GM18517 (cell line): ENCODE measurements around the gene CFAP46.
"Not testable (repeated sequence)": the region's sequence is repeated elsewhere in the genome, so short reads cannot be mapped to it uniquely, and the experiment has no call there.

ENCODE experiments used
- ATAC-seq: cut with Tn5 transposase; IDR thresholded peaks from one replicate; pipeline ENCODE4 v1.9.1; 2021; ENCODE audit warnings: mild to moderate bottlenecking, moderate library complexity; ENCODE audit not compliant: unreplicated experiment

Gene CFAP46

DNA sequence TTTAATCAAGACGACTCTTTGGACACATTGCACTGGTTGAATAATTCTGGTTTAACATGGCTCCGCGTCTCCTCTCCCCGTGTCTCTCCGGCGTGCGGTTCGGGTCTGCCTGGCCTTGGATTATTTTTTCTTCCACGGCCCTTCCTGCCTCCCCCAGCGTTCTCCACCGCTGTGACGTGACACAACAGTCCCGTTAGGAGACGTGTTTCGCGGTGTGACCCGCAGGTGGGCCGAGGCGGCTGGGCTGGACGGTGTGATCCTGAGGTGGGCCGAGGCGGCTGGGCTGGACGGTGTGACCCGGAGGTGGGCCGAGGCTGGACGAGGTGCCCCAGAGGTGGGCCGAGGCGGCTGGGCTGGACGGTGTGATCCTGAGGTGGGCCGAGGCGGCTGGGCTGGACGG, 144.4 kb downstream of the CFAP46 start:
- not testable (repeated sequence) for ATAC-seq

GRCh38 chr10:132796846-132797245, 145.5 kb downstream of the CFAP46 start:
- no peak for ATAC-seq

DNA sequence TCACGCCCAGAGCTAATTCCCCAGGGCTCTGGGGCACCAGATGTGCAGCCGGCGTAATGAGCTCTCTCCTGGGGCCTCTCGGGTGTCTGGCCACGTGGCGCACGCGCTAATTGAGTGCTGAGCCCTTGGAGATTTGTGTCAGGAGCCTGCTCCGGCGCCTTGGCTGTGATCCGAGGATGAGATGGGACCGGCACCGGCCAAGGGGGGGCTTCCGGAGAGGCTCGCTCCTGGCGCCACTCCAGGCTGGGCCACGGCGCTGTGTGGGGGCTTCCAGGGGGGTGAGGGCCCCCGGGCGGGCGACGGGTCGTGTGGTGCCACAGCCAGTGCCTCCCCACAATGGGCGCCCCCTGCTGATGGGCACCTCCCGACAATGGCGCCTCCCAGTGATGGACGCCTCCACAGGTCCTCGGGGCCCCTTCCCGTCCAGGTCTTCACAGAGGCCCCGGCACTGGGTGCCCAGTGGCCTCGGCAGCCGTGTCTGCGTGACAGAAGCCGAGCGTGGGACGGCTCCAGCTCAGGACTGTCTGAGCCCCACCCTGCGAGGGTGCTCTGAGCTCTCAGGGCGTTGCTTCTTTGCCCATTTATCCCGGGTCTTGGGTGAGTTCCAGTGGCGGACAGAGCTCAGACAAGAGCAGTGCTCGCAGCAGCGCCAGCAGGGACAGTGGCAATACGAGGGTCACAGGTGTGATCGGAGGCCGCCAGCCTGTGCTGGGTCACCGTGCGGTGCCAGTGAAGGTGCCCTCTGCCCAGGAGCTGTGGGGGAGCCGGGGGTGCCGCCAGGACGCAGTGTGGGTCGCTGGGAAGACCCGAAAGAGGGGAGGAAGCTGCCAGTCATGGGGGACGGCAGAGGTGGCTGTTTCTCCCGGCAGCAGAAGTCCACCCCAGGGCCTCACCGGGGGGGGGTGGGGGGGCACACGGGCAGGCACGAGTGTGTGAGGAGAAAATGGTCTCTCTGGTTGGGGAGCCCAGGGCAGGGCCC, 148.2 kb downstream of the CFAP46 start:
- ATAC-seq = no peak

GRCh38 chr10:132793213-132793612, 149.2 kb downstream of the CFAP46 start:
- ATAC-seq = no peak

DNA sequence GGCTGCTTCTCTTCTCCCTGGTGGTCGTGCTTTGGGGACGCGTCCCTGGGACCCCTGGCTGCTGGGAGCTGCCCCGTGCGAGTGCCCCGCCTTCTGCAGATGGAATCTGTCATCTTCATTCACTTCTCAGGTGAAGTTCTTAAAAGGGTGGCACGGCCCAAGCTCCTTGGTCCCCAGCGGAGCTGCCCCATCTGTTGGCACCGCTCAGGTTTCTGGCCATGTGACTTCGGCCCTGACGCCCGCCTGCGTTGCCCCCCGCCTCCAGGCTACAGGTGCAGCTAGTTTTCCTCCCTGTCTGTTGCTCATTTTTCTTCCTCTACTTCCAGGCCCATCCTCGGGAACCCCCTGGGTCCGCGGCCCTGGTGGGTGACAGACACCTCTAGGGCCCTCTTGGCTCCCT, 149.6 kb downstream of the CFAP46 start:
- no peak for ATAC-seq

DNA sequence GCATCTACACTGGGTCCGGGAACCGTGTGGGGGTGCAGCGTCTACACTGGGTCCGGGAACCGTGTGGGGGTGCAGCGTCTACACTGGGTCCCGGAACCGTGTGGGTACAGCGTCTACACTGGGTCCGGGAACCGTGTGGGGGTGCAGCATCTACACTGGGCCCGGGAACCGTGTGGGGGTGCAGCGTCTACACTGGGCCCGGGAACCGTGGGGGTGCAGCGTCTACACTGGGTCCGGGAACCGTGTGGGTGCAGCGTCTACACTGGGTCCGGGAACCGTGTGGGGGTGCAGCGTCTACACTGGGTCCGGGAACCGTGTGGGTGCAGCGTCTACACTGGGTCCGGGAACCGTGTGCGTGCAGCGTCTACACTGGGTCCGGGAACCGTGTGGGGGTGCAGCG, 150.3 kb downstream of the CFAP46 start:
- ATAC-seq = not testable (repeated sequence)

DNA sequence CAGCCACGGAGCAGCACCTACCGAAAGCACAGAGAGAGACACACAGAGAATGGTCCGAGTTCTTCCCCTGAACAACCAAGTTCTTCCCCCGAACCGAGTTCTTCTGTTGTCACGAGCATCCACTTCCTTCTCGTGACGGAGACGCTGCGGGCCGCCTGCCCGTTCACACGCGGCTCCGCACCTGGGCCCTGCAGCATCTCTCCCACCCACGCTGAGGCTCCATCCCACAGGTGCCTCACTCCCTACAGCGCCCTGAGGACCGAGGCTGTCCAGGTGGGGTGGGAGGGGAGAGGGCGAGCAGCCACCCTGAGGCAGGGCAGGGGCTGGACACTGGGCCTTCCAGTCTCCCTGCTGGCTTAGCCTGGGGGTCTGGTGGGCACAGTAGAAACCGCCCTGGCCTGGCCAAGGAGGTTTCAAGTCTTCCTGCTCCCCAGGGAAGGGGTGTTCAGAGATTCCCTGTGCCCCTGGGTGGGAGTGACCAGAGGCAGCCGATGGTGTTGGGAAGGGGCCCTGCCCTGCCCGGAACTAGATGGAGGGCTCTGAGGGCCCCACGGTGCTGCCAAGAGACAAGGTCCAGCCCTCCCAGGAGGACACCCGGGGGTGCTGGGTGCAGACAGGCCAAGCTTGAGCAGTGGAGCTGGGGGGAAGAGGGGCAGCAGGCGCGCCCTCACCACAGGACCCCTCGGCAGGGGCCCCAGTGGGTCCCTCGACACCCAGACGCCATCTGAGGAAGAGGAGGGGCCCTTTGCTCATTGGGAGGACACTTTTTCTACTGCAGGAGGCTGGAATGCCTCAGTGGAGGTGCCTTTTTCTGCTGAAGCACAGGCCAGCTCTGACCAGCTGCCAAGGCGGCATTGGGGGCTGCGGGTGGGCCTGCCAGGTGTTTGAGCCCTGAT, 151.2 kb downstream of the CFAP46 start:
- ATAC-seq = no peak

DNA sequence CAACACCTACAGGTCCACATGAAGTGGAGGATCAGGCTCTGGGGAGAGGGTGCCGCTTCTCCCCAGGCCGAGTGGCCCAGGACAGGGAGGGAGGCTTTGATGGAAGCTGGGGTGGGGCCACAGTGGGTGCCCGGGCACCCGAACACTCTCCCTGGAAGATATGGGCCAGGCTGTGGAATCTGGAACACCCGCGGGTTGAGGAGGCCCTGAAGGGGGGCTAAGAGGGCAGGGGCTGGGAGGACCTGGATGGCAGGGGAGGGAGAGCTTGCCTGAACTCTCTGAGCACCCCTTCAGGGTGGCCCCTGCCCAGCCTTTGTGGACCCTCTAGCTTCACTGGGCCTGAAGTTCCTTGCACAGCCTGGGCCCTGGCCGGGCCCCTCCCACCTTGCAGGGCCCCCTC, 151.9 kb downstream of the CFAP46 start:
- ATAC-seq = no peak

DNA sequence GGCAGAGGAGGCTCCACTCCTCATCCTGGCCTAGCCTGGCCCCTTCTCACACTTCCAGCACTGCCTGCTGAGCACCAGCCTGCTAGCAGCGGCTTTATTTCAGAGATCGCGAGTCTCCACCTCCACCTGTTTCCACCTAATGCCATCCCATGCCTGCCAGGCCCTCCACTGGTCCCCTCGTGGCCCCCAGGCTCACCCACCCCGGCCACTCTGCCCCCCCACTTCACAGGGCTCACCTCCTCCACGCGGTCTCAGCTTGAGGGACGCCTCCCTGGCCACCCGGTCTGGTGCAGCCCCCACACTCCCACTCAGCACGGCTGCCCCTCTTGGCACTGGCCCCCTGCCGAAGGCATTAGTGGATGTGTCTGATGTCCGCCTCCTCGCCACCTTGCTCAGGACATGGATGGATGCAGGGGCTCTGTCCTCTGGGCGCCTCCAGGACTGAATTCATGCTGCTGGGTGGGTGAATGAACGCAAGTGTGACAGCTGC, 152.7 kb downstream of the CFAP46 start:
- no peak for ATAC-seq

GRCh38 chr10:132788831-132789219, 153.5 kb downstream of the CFAP46 start:
- ATAC-seq = no peak

DNA sequence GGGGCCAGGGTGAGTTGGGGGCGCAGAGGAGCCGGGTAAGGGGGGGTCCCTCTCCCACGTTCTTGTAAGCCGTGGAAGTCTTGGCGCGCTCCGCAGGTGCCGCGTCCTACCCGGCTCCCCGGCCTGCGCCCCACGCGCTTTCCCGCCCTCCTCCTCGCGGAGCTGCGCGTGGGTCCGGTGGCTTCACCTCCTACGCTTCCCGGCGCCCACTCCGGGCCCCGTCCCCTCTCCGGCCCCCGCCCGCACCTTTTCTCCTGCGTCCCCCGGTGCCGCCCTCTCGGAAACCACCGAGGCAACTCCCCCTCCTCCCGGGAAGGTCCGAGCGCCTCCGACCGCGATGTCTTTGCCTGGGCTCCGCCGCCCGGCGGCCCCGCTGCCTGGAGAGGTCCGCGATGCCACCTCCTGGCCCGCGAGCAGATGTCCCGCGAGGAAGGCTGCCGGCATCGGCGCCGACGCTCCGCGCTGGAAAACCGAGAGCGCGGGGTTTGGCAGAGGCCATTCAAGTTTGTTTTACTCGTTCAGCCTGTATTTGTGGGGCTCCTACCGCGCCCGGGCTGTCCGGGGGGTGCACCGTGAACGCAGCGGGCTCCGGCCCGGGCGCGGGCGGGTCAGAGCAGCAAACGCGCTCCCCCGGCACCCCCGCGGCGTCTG, 154.1 kb downstream of the CFAP46 start:
- ATAC-seq = no peak

GRCh38 chr10:132787495-132788179, 154.7 kb downstream of the CFAP46 start:
- ATAC-seq = no peak

- no peak for ATAC-seq
These were observed 155.4 kb downstream of the CFAP46 start for GRCh38 chr10:132786884-132787494.

GRCh38 chr10:132786476-132786883, 155.9 kb downstream of the CFAP46 start:
- no peak for ATAC-seq

DNA sequence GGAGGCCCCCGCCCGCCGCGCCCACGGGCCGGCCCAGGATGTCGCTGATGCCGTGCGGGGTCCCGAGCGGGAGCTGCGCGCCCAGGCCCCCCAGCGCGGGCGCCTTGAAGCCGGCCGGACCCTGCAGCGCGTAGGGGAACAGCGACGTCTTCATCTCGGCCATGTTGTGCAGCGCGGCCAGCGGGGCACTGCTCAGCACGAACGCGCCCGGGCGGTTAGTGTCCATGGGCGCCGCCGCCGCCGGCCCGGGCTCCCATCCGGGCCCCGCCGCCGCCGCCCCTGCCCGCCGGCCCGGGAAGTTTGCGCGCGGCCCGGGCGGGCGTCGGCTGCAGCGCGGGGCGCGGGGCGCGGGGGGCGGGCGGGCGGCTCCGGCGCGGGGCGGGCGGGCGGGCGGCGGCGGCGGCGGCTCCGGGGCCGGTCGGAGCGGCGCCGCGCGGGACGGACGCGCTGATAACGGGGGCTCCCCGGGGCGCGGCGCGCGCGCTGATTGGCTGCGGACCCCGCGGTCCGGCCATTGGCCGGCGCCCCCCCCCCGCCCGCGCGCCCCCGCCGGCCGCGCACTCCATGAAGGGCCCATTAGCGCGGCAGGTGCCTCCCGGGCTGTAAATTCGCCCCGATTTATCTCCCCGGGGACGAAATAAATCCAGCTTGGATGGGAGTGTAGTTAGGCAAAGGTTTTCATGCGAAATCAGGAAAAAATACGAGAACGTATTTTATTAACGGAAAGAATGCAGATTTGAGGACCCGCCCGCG, 156.5 kb downstream of the CFAP46 start, which contains the start of gene NKX6-2:
NKX6-2 (minus strand) TSS at position 425 of the 753 bp plus-strand sequence; CDS start at position 226, 199 bp downstream.
- no peak for ATAC-seq

GRCh38 chr10:132784866-132785722, 157.3 kb downstream of the CFAP46 start:
- ATAC-seq = no peak

- ATAC-seq = no peak
These were observed 158.2 kb downstream of the CFAP46 start for GRCh38 chr10:132783940-132784865.
